K562 (cell line): ENCODE data around the gene ANO7.
A peak's percentile ranks its signal among the peaks of the same experiment; 100 is the strongest.

ENCODE experiments used
- BHLHE40 ChIP-seq: IDR thresholded peaks from 2 replicates; pipeline ENCODE4 v1.6.1; 2011; ENCODE audit warnings: low read length, improper control_type of control experiment
- ELF4 ChIP-seq: fragments of 450-650 bp; formaldehyde crosslinking; IDR thresholded peaks from 2 replicates; pipeline ENCODE4 v1.4.0; 2022; ENCODE audit warnings: missing genetic modification characterization
- ETV5 ChIP-seq: sonication (generic); formaldehyde crosslinking; IDR thresholded peaks from 2 replicates; pipeline ENCODE4 v1.4.0; 2020; ENCODE audit warnings: low read depth, mild to moderate bottlenecking, missing genetic modification reagents
- FOXJ3 ChIP-seq: sonication (generic); formaldehyde crosslinking; IDR thresholded peaks from 2 replicates; pipeline ENCODE4 v1.4.0; 2020; ENCODE audit warnings: mild to moderate bottlenecking, missing genetic modification reagents
- POLR2A ChIP-seq: fragments of 450-650 bp; conservative IDR thresholded peaks from 2 replicates; pipeline ENCODE4 v1.6.1; 2016
- POLR2AphosphoS5 ChIP-seq: IDR thresholded peaks from 2 replicates; pipeline ENCODE4 v1.6.1; 2011; ENCODE audit warnings: mild to moderate bottlenecking, low read depth, low read length, moderate library complexity; ENCODE audit not compliant: control insufficient read depth, insufficient read depth
- POLR3A ChIP-seq: IDR thresholded peaks from 2 replicates; pipeline ENCODE4 v1.6.1; 2011; ENCODE audit warnings: borderline replicate concordance, mild to moderate bottlenecking, moderate library complexity; ENCODE audit not compliant: insufficient read length, insufficient read depth; ENCODE audit errors: extremely low read depth
- SIX5 ChIP-seq, 2 experiments: IDR thresholded peaks; 2 replicates each; pipeline ENCODE4 v1.6.1; 2011; ENCODE audit warnings: low read length in 2 of 2, borderline replicate concordance in 1 of 2, low read depth in 1 of 2, mild to moderate bottlenecking in 1 of 2, moderate library complexity in 1 of 2; ENCODE audit not compliant: insufficient read depth in 1 of 2
- SMARCC2 ChIP-seq: fragments of 450-650 bp; IDR thresholded peaks from 2 replicates; pipeline ENCODE4 v1.6.1; 2017; ENCODE audit warnings: antibody characterized with exemption, moderate library complexity, mild to moderate bottlenecking, low read depth
- ZKSCAN1 ChIP-seq: fragments of 150-350 bp; IDR thresholded peaks from 2 replicates; pipeline ENCODE4 v1.6.1; 2016; ENCODE audit warnings: low read depth, low read length
- TF ChIP-seq, protein P1 (sequence below): conservative IDR thresholded peaks from 2 replicates; pipeline ENCODE4 v1.6.1; 2011; ENCODE audit warnings: low read depth, mild to moderate bottlenecking, low read length; ENCODE audit not compliant: control insufficient read depth

DNA sequence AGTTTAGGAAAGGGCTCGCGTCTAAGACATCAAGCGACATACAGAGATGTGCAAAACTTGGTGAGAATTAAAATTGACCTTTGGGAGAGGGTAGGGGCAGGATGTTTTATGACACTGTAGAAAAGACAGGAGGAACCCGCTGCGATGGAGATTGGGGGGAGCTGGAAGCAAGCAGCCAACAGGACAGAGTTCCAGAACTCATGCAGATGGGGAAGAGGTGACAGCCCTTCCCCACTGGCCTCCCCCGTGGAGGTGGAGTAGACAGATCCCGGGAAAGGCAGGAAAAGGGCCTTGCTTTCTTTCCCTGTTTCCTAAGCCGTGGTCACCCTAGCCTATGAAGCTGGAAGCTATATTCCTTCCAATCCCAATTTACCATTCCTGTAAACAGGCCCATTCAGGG is 39.1 kb downstream of the ANO7 start:
- no peak for TF ChIP-seq SIX5 (IDR thresholded peaks at IDR 0.05; ENCODE audit: borderline replicate concordance in 1 of 2, insufficient read depth in 1 of 2, low read depth in 1 of 2, low read length in 2 of 2)
- TF ChIP-seq ETV5 (CRISPR knock-in tag), result no peak
- no peak for TF ChIP-seq ZKSCAN1
- 0 out of 2 replicates have a peak, but pooled peaks have one; percentile 28 for TF ChIP-seq POLR2A
- no peak for TF ChIP-seq SMARCC2
- TF ChIP-seq POLR3A, result no peak
- TF ChIP-seq, protein P1, sequence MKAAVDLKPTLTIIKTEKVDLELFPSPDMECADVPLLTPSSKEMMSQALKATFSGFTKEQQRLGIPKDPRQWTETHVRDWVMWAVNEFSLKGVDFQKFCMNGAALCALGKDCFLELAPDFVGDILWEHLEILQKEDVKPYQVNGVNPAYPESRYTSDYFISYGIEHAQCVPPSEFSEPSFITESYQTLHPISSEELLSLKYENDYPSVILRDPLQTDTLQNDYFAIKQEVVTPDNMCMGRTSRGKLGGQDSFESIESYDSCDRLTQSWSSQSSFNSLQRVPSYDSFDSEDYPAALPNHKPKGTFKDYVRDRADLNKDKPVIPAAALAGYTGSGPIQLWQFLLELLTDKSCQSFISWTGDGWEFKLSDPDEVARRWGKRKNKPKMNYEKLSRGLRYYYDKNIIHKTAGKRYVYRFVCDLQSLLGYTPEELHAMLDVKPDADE, result no peak
- no peak for TF ChIP-seq POLR2AphosphoS5
- no peak for TF ChIP-seq ELF4 (CRISPR knock-in tag)
- TF ChIP-seq FOXJ3 (CRISPR knock-in tag), result no peak
- no peak for TF ChIP-seq BHLHE40
